Heart left ventricle (tissue), 13 donors: Measurements from ENCODE around the gene CCDC50.

Experiments used
- POLR2A ChIP-seq, 2 donors: fragments of 450-650 bp; IDR thresholded peaks; one replicate each; pipeline ENCODE4 v1.6.1; 2017; ENCODE audit warnings: antibody characterized with exemption in 2 of 2, mild to moderate bottlenecking in 2 of 2, moderate library complexity in 2 of 2
- TF ChIP-seq, protein P1 (sequence below), 12 donors: fragments of 200-600 bp; sonication (generic) in 4 of 12; IDR thresholded peaks; one replicate each; pipeline versions ENCODE4 v1.5.0 to v1.8.0; 2018 to 2022; ENCODE audit warnings: antibody characterized with exemption in 12 of 12, mild to moderate bottlenecking in 5 of 12
- donor health status: ischemic (EF 13 %, LVEDD 7.1; RV severe dilation, severe dysfunction).
- donor health status: DM: no; HTN: yes; CAD: no.
- donor health status: DM: no; HTN: no; CAD: no.
- donor health status: ischemic (EF 25% LVEDD 6.9; RV normal size, moderate dysfunction).
- donor health status: ischemic (EF 25% LVEDD 5.7; RV mildly dilated, moderate dysfunction).
- donor health status: ischemic (EF 35%, LVEDD 5.7; RV mildly dilated, moderate dysfunction).
- donor health status: nonischemic (EF 11% LVEDD 7.7; RV severe dilation, severe dysfunction).
- donor health status: DM: yes; HTN: yes; CAD: no.
- donor health status: PGD.
- donor health status: ischemic (EF 29% LVEDD 5.4; RV normal size, mild dysfunction).
- donor health status: nonischemic (EF 23%, LVEDD 6.1; RV moderate dilation, normal function).

DNA sequence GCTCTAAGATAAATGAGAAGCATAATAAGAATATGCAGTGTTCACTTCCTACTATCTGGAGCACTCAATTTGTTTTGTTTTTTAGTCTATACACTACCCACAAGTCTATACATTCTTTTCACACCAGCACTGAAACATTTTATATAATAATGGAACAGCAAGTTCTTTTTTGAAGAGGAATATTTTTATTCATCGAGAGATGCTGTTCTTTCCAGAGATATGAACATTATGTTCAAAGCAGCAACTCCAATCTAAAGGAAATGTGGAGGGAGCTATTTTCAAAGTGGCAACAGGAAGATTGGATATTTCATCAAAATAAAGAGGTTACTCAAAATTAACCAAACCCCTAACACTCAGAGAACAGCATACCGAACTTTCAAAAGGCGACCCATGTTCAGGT, 115.4 kb downstream of the CCDC50 start:
- TF ChIP-seq, protein P1, sequence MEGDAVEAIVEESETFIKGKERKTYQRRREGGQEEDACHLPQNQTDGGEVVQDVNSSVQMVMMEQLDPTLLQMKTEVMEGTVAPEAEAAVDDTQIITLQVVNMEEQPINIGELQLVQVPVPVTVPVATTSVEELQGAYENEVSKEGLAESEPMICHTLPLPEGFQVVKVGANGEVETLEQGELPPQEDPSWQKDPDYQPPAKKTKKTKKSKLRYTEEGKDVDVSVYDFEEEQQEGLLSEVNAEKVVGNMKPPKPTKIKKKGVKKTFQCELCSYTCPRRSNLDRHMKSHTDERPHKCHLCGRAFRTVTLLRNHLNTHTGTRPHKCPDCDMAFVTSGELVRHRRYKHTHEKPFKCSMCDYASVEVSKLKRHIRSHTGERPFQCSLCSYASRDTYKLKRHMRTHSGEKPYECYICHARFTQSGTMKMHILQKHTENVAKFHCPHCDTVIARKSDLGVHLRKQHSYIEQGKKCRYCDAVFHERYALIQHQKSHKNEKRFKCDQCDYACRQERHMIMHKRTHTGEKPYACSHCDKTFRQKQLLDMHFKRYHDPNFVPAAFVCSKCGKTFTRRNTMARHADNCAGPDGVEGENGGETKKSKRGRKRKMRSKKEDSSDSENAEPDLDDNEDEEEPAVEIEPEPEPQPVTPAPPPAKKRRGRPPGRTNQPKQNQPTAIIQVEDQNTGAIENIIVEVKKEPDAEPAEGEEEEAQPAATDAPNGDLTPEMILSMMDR (IDR thresholded peaks at IDR 0.05): no peak
- TF ChIP-seq POLR2A (IDR thresholded peaks at IDR 0.05): no peak
